A673 (cell line): ENCODE data around the gene VOPP1. TPM values are rescaled to one million over a fixed set of nuclear protein-coding genes. Genes with fewer than 3 reads are reported as not detected.

ENCODE experiments used
- BruUV-seq: library from RNA; stranded (reverse); fragments of 400-500 nt; replicated peaks from 2 replicates; lab custom pipeline; 2021; lab: Mats Ljungman, UMichigan
- CTCF ChIA-PET: fragments of 300-600 bp; sonication (Branson Sonifier 250); formaldehyde crosslinking; loops from one replicate; lab custom pipeline; 2022; ENCODE audit warnings: antibody characterized with exemption; lab: Charles Lee
- POLR2A ChIA-PET: fragments of 300-600 bp; sonication (Branson Sonifier 250); formaldehyde crosslinking; loops from one replicate; lab custom pipeline; 2022; ENCODE audit warnings: antibody characterized with exemption; ENCODE audit not compliant: low non-redundant PET; lab: Charles Lee
- DNase-seq: peaks from one replicate; pipeline ENCODE4 v3.0.0-alpha.2; 2015; ENCODE audit warnings: low spot score
- H3K27ac ChIP-seq: fragments of 200-600 bp; sonication (generic); 2 replicates; pipeline ENCODE4 v1.5.1; 2016; ENCODE audit warnings: mixed run types, low read depth, mild to moderate bottlenecking, mixed read lengths, antibody characterized with exemption, low read length; ENCODE audit not compliant: poor library complexity, severe bottlenecking
- H3K27me3 ChIP-seq: fragments of 200-600 bp; sonication (generic); replicated peaks from 2 replicates; pipeline ENCODE4 v1.6.1; 2017; ENCODE audit warnings: mixed run types, low read depth, mild to moderate bottlenecking, mixed read lengths, antibody characterized with exemption, low read length; ENCODE audit not compliant: insufficient read depth, poor library complexity
- H3K36me3 ChIP-seq: fragments of 200-600 bp; sonication (generic); 2 replicates; pipeline ENCODE4 v1.6.1; 2016; ENCODE audit warnings: mixed run types, mild to moderate bottlenecking, mixed read lengths, antibody characterized with exemption, low read length; ENCODE audit not compliant: insufficient read depth, poor library complexity, severe bottlenecking
- H3K4me1 ChIP-seq: fragments of 200-600 bp; sonication (generic); 2 replicates; pipeline ENCODE4 v1.6.1; 2017; ENCODE audit warnings: mixed run types, mild to moderate bottlenecking, mixed read lengths, antibody characterized with exemption, low read length; ENCODE audit not compliant: insufficient read depth, poor library complexity, severe bottlenecking
- H3K4me3 ChIP-seq: fragments of 200-600 bp; sonication (generic); 2 replicates; pipeline ENCODE4 v1.5.1; 2016; ENCODE audit warnings: low read depth, mixed run types, mild to moderate bottlenecking, mixed read lengths, low read length; ENCODE audit not compliant: poor library complexity, severe bottlenecking
- H3K9me3 ChIP-seq: fragments of 200-600 bp; sonication (generic); 2 replicates; pipeline ENCODE4 v1.6.1; 2016; ENCODE audit warnings: mixed run types, low read depth, mild to moderate bottlenecking, mixed read lengths, antibody characterized with exemption, low read length; ENCODE audit not compliant: poor library complexity, severe bottlenecking
- CTCF ChIP-seq: fragments of 300-800, 200-600 bp; sonication (generic); conservative IDR thresholded peaks from 2 replicates; pipeline ENCODE4 v1.5.1; 2017; ENCODE audit warnings: low read depth, mild to moderate bottlenecking, antibody characterized with exemption, low read length, moderate library complexity, mixed read lengths
- EZH2 ChIP-seq: fragments of 200-600 bp; sonication (generic); IDR thresholded peaks from 2 replicates; pipeline ENCODE4 v1.6.1; 2017; ENCODE audit warnings: borderline replicate concordance, low read depth, mild to moderate bottlenecking, mixed read lengths, antibody characterized with exemption, low read length; ENCODE audit not compliant: poor library complexity, severe bottlenecking
- intact Hi-C: fragments of 100-400 bp; cut with micrococcal nuclease; formaldehyde crosslinking; loops from one replicate; pipeline ENCODE4 v1.10.0; 2022; ENCODE audit not compliant: unreplicated experiment
- total RNA-seq: library from RNA; stranded (reverse); gene quantifications from 2 replicates; pipeline ENCODE4 v1.2.3, GENCODE V29; 2021

VOPP1 gene
- total RNA-seq, 1 experiment from 2014 or later, result 49.6 TPM

DNA sequence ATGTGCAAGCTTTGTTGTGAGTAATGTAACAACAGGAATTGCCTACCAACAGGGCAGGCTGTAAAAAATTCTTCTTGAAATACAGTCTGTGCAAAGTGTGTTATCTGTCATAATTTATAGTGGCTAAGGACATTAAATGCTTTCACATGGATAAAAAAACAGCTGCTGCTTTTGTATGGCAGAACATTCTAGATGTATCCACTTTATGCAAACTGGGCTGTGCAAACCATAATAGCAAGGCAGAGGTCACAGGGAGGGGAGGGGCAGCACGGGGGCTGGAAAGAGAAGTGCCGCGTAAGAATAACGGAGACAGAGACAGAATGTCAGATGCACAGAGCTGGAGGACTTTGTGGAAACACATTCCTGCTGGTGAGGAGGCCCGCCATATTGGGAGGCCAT, 86.1 kb downstream of the VOPP1 start:
- no peak for TF ChIP-seq CTCF
- no peak for TF ChIP-seq EZH2
- Histone ChIP-seq H3K36me3 (no peaks in the 10 kb centered on the region), H3K9me3 (no peaks in the 10 kb centered on the region), H3K4me3 (no peak overlapping the region), H3K27me3 (no peaks in the 10 kb centered on the region), H3K4me1 (no peaks in the 10 kb centered on the region), H3K27ac (no peak overlapping the region)
- BruUV-seq, result no TSS peak
- no peak for DNase-seq
- ChIA-PET POLR2A (no interaction called here), CTCF (no interaction called here)
- intact Hi-C loops, result no loop called here

- no peak for TF ChIP-seq EZH2
- no peak for TF ChIP-seq CTCF
- CTCF ChIA-PET, result no interaction called here
- POLR2A ChIA-PET, result no interaction called here
- intact Hi-C loops, result no loop called here
- Histone ChIP-seq H3K4me1 (no peaks in the 10 kb centered on the region), H3K9me3 (no peaks in the 10 kb centered on the region), H3K4me3 (no peak overlapping the region), H3K27ac (no peak overlapping the region), H3K27me3 (no peaks in the 10 kb centered on the region), H3K36me3 (no peaks in the 10 kb centered on the region)
- no peak for DNase-seq
- BruUV-seq, result no TSS peak
Measured at GRCh38 chr7:55485501-55486191, 86.7 kb downstream of the VOPP1 start.

GRCh38 chr7:55484834-55485233, 87.5 kb downstream of the VOPP1 start:
- no TSS peak for BruUV-seq
- intact Hi-C loops, result no loop called here
- CTCF ChIA-PET, result no interaction called here

More at GRCh38 chr7:55484834-55485233, 87.5 kb downstream of the VOPP1 start:
- H3K27me3 ChIP-seq, result no peaks in the 10 kb centered on the region
- no peak for DNase-seq
- no peak overlapping the region for H3K4me3 ChIP-seq
- H3K9me3 ChIP-seq, result no peaks in the 10 kb centered on the region
- POLR2A ChIA-PET, result no interaction called here
- no peaks in the 10 kb centered on the region for H3K36me3 ChIP-seq
- no peak overlapping the region for H3K27ac ChIP-seq
- no peaks in the 10 kb centered on the region for H3K4me1 ChIP-seq
- no peak for TF ChIP-seq CTCF
- TF ChIP-seq EZH2, result no peak
